GM12873 (cell line): ENCODE results near the gene GFRA4.

ENCODE experiments used
- CTCF ChIP-seq: IDR thresholded peaks from 2 replicates; pipeline ENCODE4 v1.5.1; 2012; ENCODE audit warnings: low read depth, mild to moderate bottlenecking, moderate library complexity, low read length, control low read depth; ENCODE audit not compliant: insufficient read depth; ENCODE audit errors: missing control alignments

GFRA4 gene

GRCh38 chr20:3686421-3686820 lies 23.2 kb upstream of the GFRA4 start:
- TF ChIP-seq CTCF = no peak

- TF ChIP-seq CTCF = no peak
These were observed 22.1 kb upstream of the GFRA4 start for GRCh38 chr20:3685341-3685740.

- no peak for TF ChIP-seq CTCF
These were observed 19.0 kb upstream of the GFRA4 start, which contains the start of gene ADAM33 for GRCh38 chr20:3681931-3682781. TSS of gene ADAM33 (minus strand) at chr20:3682010. CDS start at chr20:3682004, 6 bp downstream.

- no peak for TF ChIP-seq CTCF
These were observed 18.2 kb upstream of the GFRA4 start for GRCh38 chr20:3681352-3681930.

- TF ChIP-seq CTCF = no peak
These were observed 17.6 kb upstream of the GFRA4 start for GRCh38 chr20:3680701-3681351.

GRCh38 chr20:3679749-3680700 lies 16.8 kb upstream of the GFRA4 start:
- no peak for TF ChIP-seq CTCF
